HG03139 (cell line): ENCODE measurements around the gene ARAP3.

Experiments
- ATAC-seq: cut with Tn5 transposase; IDR thresholded peaks from one replicate; pipeline ENCODE4 v1.9.1; 2021; ENCODE audit not compliant: unreplicated experiment

Gene ARAP3

DNA sequence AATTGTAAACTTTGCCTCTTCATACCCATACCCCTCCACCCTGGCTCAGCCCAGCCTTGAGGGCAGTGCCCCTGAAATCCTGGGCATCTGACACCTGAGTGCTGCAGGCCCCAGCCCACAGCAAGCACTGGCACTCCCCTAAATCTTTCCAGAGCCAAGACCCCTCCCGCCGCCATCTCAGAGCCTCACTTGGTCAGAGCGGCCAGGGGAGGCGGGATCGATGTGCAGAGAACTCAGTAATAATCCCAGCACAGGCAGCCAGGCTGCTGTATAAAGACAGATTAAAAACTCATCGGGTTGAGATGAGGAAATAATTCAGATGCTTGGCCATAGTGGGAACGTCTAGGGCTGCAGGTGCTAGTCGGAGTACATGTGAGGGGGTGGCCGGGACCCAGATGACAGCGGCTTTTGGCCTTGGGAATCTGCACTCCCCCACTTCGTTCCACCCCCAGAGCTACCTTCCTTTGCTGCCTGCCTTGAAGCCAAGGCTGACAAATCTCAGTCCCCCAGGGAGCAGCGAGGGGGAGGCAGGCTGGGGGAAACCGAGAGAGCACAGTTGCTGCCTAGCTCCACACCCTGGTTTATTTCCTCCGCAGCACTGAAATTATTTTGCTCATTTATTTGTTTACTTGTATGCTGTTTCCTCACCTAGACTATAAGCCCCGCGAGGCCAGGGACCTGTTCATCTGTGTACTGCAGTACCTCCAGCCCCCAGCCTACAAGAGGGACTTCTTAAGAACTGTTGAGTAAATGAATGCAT is 19.5 kb upstream of the ARAP3 start:
- no peak for ATAC-seq

GRCh38 chr5:141697586-141697985 is 15.6 kb upstream of the ARAP3 start:
- ATAC-seq: no peak

GRCh38 chr5:141696431-141696830 is 14.4 kb upstream of the ARAP3 start:
- ATAC-seq: no peak

DNA sequence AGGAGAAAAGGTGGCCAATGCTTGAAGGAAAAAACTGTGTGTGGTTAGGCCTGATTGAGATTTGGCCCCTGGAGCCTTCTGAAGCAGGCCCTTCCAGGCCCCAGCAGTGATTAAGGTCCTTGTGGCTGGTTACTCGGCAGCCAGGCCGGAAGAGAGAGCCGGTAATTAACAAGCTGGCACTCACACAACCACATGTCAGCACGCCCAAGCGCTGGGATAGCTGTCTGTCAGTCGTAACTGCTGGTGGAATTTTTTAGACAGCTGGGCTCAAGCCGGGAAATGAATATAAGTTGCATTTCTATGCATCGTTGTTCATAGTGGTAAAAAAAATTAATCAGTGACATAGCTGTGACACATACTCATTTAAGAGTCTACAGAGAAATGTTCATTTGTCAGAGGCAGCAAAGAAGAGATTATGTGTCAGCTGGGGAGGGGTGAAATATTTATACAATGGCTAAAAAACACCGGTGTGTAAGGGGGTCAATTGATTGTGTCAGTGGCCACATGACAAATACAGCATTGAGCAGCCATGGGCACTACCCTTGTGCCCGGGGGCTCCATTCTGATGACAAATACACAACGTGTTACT is 13.7 kb upstream of the ARAP3 start:
- no peak for ATAC-seq

GRCh38 chr5:141694479-141694878 is 12.4 kb upstream of the ARAP3 start:
- ATAC-seq: no peak

- no peak for ATAC-seq
Observed at GRCh38 chr5:141692919-141693725, 11.1 kb upstream of the ARAP3 start.

GRCh38 chr5:141692533-141692888 is 10.5 kb upstream of the ARAP3 start:
- ATAC-seq: no peak

- peak; percentile 91 for ATAC-seq
Observed at GRCh38 chr5:141691867-141692532, 10.0 kb upstream of the ARAP3 start.

- no peak for ATAC-seq
Observed at GRCh38 chr5:141691286-141691866, 9.3 kb upstream of the ARAP3 start.

GRCh38 chr5:141686648-141687416 is 4.8 kb upstream of the ARAP3 start:
- ATAC-seq: no peak

DNA sequence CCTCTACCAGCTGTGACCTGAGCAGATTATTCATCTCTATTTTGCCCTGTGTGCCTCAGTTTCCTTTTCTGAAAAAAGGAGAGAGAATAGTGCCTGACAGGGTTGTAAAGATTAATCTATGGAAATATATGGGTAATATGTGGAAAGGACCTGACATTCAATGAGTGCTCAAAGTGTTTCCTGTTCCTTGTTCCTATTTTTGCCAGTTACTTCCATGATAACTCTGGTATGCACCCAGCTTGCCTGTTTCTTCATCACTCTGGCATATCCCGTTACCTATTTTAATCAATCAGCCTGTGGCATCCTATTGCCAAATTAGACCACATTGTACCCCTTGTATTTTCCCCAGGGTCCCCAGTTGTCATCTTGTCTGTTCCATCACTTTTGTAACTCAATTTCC is 3.6 kb upstream of the ARAP3 start:
- ATAC-seq: no peak

DNA sequence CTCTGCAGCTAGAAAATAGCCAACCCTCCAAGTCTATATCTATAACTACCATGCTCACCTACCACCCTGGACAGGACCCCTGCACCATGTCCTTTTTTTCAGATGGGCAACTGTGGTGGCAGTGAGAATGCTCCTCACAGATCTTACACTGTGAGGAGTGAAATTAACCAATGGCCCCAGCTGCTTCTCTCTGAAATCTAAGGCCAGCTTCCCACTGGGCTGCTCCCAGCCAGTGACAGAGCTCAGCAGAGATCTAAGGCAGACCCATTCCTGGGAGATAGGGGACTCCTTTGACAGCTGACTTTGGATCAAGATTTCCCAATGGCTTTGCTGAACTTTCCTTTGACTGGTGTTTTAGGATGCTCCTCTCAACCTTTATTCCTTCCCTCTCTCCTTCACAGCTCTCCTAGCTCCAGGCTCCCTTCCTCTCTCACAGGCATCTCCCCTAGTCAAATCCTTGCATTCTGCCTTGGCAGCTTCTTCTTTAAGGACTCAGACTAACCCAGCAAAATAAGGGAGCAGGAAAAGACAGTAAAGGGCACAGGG is 1.6 kb upstream of the ARAP3 start:
- no peak for ATAC-seq

GRCh38 chr5:141681295-141681694 is 735 bp downstream of the ARAP3 start:
- ATAC-seq: no peak

GRCh38 chr5:141680751-141681201 is 1.3 kb downstream of the ARAP3 start:
- ATAC-seq: no peak

DNA sequence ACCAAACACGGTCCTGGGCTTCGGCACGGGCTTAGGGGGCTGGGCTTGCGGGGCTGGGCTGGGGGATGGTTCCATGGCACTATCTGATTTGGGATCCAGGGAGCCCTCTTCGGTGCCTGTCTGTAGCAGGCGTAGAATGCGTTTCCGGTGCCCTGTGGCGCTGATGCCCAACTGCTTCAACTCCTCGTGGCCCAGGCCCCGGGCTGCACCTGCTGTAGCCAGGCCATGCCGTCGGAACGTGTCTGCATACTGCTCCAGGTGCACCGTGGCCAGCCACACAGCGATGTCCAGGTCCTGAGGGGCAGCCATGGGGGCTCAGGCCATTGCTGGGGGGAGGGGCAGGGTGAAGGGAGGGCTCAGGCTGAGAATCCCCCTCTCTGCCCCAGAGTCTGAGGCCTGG is 1.9 kb downstream of the ARAP3 start:
- ATAC-seq: no peak

DNA sequence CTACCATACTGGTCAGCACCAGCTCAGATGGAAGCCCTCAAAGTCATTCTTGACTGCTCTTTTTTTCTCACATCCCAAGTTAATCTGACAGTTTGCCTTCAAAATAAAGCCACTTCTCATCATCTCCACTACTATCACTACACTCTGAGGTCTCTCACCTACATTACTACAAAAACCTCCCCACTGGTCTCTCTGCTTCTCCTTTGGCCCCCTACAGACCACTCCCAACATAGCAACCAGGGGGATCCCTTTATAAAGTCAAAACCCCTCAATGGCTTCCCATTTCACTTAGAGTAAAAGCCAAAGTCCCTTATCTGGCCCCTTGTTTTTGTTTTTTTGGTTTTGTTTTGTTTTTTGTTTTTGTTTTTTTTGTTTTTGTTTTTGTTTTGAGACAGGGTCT is 4.6 kb downstream of the ARAP3 start:
- no peak for ATAC-seq

- no peak for ATAC-seq
Observed at GRCh38 chr5:141675672-141676071, 6.4 kb downstream of the ARAP3 start.

DNA sequence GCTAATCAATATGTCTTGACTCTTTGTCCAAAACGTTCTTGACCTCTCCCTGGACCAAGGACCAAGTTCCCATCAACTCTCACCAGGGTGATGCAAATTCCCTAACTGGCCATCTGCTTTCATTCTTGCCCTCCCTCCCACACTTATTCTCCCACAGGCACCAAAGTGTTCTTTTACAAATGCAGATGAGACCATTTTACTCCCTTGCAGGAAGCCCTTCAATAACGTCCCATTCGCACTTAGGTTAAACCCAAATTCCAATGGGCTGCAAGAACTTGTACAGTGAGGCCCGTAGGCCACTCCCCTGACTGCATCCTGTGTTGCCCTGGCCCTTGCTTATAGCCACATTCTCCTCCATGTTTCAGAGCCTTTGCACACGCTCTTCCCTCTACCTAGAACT is 7.3 kb downstream of the ARAP3 start:
- ATAC-seq: no peak

GRCh38 chr5:141672841-141673813 is 8.9 kb downstream of the ARAP3 start:
- no peak for ATAC-seq
